ENCODE measurements around the gene HSPBP1. TPM values are rescaled to one million over a fixed set of nuclear protein-coding genes. Genes with fewer than 3 reads are reported as not detected.

HSPBP1 gene
- total RNA-seq, 2 experiments from 2014 or later = 14.3 to 15.1 TPM

DNA sequence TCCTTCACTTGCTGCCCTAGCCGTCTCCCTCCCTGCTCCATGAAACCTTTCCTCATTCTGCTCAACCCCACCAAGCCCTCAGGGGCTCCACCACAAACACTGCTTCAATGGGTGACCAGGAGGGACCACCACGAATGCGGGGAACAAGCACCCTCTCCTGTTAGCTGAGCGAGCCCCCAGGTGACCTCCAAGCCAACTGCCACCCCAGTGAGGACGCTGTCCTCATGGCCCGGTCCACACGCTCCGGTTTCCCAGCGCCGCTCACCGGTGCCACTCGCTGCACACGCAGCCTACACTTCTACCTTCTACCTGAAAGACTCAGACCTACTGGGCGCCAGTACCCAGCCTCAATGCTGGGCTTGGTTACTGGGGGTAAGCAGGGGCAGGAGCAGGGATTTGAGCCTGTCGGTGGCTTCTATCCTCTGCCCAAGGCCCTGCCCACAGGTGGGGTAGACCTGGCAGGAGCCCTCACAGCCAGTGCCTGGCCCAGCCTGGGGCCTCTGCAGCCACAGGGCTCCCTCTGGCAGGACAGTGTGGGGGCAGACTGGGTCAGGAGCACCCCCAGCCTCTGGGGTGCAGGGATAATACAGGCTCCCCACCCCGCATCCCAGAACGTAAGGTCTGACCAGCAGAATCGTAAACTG lies 50.6 kb downstream of the HSPBP1 start:
- Mint-ChIP-seq H3K27me3 (no peaks in the 10 kb centered on the region), H3K27ac (no peak overlapping the region), H3K4me3 (no peak overlapping the region), H3K4me1 (ENCODE audit: low read depth) (peaks cover 6% of the 10 kb centered on the region), H3K36me3 (ENCODE audit: low read depth) (peaks cover 85% of the 10 kb centered on the region), H3K9me3 (no peaks in the 10 kb centered on the region)
- intact Hi-C loops (cut with DNase I, micrococcal nuclease) = no loop called here
- ATAC-seq (ENCODE audit: poor library complexity) (no peak), DNase-seq (no peak)
- H3K27me3 ChIP-seq (ENCODE audit: control insufficient read depth in 1 of 2, insufficient read depth in 2 of 2, low read length in 2 of 2) = no peaks in the 10 kb centered on the region
- H3K4me3 ChIP-seq (ENCODE audit: low read length) = no peak overlapping the region
- TF ChIP-seq, protein P1, sequence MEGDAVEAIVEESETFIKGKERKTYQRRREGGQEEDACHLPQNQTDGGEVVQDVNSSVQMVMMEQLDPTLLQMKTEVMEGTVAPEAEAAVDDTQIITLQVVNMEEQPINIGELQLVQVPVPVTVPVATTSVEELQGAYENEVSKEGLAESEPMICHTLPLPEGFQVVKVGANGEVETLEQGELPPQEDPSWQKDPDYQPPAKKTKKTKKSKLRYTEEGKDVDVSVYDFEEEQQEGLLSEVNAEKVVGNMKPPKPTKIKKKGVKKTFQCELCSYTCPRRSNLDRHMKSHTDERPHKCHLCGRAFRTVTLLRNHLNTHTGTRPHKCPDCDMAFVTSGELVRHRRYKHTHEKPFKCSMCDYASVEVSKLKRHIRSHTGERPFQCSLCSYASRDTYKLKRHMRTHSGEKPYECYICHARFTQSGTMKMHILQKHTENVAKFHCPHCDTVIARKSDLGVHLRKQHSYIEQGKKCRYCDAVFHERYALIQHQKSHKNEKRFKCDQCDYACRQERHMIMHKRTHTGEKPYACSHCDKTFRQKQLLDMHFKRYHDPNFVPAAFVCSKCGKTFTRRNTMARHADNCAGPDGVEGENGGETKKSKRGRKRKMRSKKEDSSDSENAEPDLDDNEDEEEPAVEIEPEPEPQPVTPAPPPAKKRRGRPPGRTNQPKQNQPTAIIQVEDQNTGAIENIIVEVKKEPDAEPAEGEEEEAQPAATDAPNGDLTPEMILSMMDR (IDR thresholded peaks at IDR 0.05) = no peak
- no peaks in the 10 kb centered on the region for H3K9me3 ChIP-seq (ENCODE audit: control insufficient read depth in 1 of 2, insufficient read depth in 1 of 2, low read length in 2 of 2)
- CTCF ChIA-PET = no interaction called here
- no peaks in the 10 kb centered on the region for H3K4me1 ChIP-seq (ENCODE audit: insufficient read depth, low read length)
- peaks cover 68% of the 10 kb centered on the region for H3K36me3 ChIP-seq (ENCODE audit: insufficient read depth, low read length)
- no peak overlapping the region for H3K27ac ChIP-seq (ENCODE audit: low read depth in 1 of 2, low read length in 2 of 2)
- POLR2A ChIA-PET = no interaction called here

DNA sequence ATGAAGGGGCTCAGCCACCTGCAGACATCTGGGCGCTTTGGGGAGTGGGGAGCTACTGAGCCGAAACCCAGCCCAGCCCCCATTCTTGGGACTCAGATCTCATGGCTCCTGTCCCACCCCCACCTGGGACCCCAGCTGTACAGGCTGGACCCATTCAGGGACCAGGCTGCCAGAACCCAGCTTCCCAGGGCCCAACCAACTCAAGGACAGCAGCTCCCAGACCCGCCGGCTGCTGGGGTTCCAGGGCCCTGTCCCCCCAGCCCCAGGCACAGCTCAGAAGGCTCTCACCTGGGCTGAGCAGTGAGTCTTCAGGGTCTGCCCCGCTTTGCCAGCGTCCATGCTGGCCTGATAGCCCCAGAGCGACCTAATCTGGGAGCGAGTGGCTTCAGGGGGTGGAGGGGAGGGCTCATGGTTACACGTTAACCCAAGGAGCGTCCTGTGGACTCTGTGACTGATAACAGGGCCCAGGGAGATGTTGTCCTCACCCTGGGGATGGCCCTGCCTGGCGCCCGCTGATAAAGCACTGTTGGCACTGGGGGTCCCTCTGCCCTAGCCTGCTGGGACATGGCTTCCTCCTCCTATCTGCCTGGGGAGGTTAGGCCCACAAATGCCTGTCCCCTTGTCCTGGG lies 51.4 kb downstream of the HSPBP1 start, which contains the start of gene TMEM86B:
TMEM86B (minus strand) TSS at position 361 of the 629 bp plus-strand sequence; CDS start at position 339, 22 bp downstream.
- peaks cover 77% of the 10 kb centered on the region for H3K36me3 Mint-ChIP-seq (ENCODE audit: low read depth)
- no peak within 1 kb of the TSS for H3K4me3 ChIP-seq (ENCODE audit: low read length)
- no peaks in the 10 kb centered on the region for H3K4me1 ChIP-seq (ENCODE audit: insufficient read depth, low read length)
- intact Hi-C loops (cut with DNase I, micrococcal nuclease) = no loop called here
- DNase-seq = no peak
- H3K36me3 ChIP-seq (ENCODE audit: insufficient read depth, low read length) = peaks cover 64% of the 10 kb centered on the region
- CTCF ChIA-PET = no interaction called here
- no peaks in the 10 kb centered on the region for H3K9me3 Mint-ChIP-seq
- H3K4me1 Mint-ChIP-seq (ENCODE audit: low read depth) = peaks cover 6% of the 10 kb centered on the region
- no peak within 1 kb of the TSS for H3K27ac Mint-ChIP-seq
- ATAC-seq (ENCODE audit: poor library complexity) = no peak
- H3K4me3 Mint-ChIP-seq = no peak within 1 kb of the TSS
- H3K27me3 Mint-ChIP-seq = no peaks in the 10 kb centered on the region
- TF ChIP-seq, protein P1 (IDR thresholded peaks at IDR 0.05) = no peak
- no peak within 1 kb of the TSS for H3K27ac ChIP-seq (ENCODE audit: low read depth in 1 of 2, low read length in 2 of 2)
- H3K9me3 ChIP-seq (ENCODE audit: control insufficient read depth in 1 of 2, insufficient read depth in 1 of 2, low read length in 2 of 2) = peaks cover 0 to 1% of the 10 kb centered on the region in 2 experiments
- POLR2A ChIA-PET = interaction anchor here (1.6 kb wide), 1 partner anchor 26 kb away, joined by 6 read pairs; no protein-coding TSS in a partner anchor
- H3K27me3 ChIP-seq (ENCODE audit: control insufficient read depth in 1 of 2, insufficient read depth in 2 of 2, low read length in 2 of 2) = no peaks in the 10 kb centered on the region

GRCh38 chr19:55228015-55228391 lies 51.9 kb downstream of the HSPBP1 start:
- no peak for DNase-seq
- ChIA-PET CTCF (no interaction called here), POLR2A (interaction anchor here (1.6 kb wide), 1 partner anchor 26 kb away, joined by 6 read pairs; no protein-coding TSS in a partner anchor)
- H3K9me3 ChIP-seq (ENCODE audit: control insufficient read depth in 1 of 2, insufficient read depth in 1 of 2, low read length in 2 of 2) = peaks cover 0 to 4% of the 10 kb centered on the region in 2 experiments
- intact Hi-C loops (cut with DNase I, micrococcal nuclease) = no loop called here
- no peak overlapping the region for H3K27ac Mint-ChIP-seq
- peaks cover 72% of the 10 kb centered on the region for H3K36me3 Mint-ChIP-seq (ENCODE audit: low read depth)
- H3K27me3 Mint-ChIP-seq = no peaks in the 10 kb centered on the region
- H3K27ac ChIP-seq (ENCODE audit: low read depth in 1 of 2, low read length in 2 of 2) = no peak overlapping the region
- H3K27me3 ChIP-seq (ENCODE audit: control insufficient read depth in 1 of 2, insufficient read depth in 2 of 2, low read length in 2 of 2) = no peaks in the 10 kb centered on the region
- no peak overlapping the region for H3K4me3 ChIP-seq (ENCODE audit: low read length)
- no peaks in the 10 kb centered on the region for H3K4me1 ChIP-seq (ENCODE audit: insufficient read depth, low read length)
- TF ChIP-seq, protein P1 (IDR thresholded peaks at IDR 0.05) = no peak
- peaks cover 6% of the 10 kb centered on the region for H3K4me1 Mint-ChIP-seq (ENCODE audit: low read depth)
- H3K36me3 ChIP-seq (ENCODE audit: insufficient read depth, low read length) = peaks cover 58% of the 10 kb centered on the region
- no peaks in the 10 kb centered on the region for H3K9me3 Mint-ChIP-seq
- no peak for ATAC-seq (ENCODE audit: poor library complexity)
- no peak overlapping the region for H3K4me3 Mint-ChIP-seq
